ENCODE measurements around the gene CLIP2.

GRCh38 chr7:74288034-74288881 is 949 bp upstream of the CLIP2 start:
- no peak for TF ChIP-seq CTCF (IDR thresholded peaks at IDR 0.05; ENCODE audit: borderline replicate concordance, extremely low read depth, low read length, poor library complexity, severe bottlenecking)
- TF ChIP-seq EZH2 (IDR thresholded peaks at IDR 0.05; ENCODE audit: borderline replicate concordance, low read depth, low read length, severe bottlenecking) = no peak
